ENCODE data around the gene ASCC2. TPM values are rescaled to one million over a fixed set of nuclear protein-coding genes. Genes with fewer than 3 reads are reported as not detected.

The ASCC2 gene
- total RNA-seq, 2 donors from 2014 or later: 31.3 to 37.2 TPM

GRCh38 chr22:29748248-29748893 is 89.7 kb downstream of the ASCC2 start:
- no peak for DNase-seq (ENCODE audit: low spot score)
- intact Hi-C loops (cut with DNase I): no loop called here

GRCh38 chr22:29747832-29748231 is 90.2 kb downstream of the ASCC2 start:
- intact Hi-C loops (cut with DNase I): no loop called here
- no peak for DNase-seq (ENCODE audit: low spot score)

- no peak for DNase-seq (ENCODE audit: low spot score)
- intact Hi-C loops (cut with DNase I): no loop called here
Measured at GRCh38 chr22:29744902-29745301, 93.2 kb downstream of the ASCC2 start.

DNA sequence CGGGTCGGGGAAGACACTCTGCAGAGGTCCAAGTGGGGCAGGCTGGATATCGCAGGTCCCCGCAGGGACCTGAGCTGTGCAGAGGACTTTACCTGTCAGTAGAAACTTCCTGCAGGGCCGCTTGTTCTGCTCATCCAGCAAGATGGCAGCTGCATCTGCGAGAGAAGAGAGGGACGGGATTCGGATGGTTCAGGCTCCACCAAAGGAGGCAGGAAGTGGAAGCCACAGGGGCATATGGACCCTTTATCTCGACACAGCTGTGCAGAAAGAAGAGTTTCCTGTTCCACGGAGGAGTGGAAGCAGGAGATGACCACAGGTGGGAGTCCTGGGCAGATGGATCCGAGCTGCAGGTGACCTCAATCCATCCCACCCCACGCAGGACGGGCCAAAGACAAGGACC is 95.7 kb downstream of the ASCC2 start:
- intact Hi-C loops (cut with DNase I): no loop called here
- no peak for DNase-seq (ENCODE audit: low spot score)

DNA sequence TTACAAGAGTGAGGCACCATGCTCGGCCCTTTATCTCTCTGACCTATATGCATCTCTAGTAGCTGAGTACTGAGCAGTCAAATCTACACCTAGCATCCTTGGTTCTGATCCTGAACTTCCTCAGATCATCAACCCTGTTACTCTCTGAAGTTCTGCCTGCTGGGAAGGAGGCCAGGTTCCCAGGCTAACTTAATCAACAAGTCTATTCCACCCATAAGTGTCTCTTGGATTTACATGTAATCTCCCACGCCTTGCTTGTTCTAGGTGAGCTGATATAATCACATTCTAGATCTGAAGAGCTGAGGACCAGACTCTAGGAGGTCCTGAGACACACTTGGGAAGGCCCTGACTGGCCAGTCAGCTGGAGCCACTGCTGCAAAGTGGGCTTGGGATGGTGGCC is 96.1 kb downstream of the ASCC2 start:
- no peak for DNase-seq (ENCODE audit: low spot score)
- intact Hi-C loops (cut with DNase I): no loop called here

GRCh38 chr22:29740216-29740615 is 97.9 kb downstream of the ASCC2 start:
- intact Hi-C loops (cut with DNase I): no loop called here
- DNase-seq (ENCODE audit: low spot score): no peak

GRCh38 chr22:29739346-29739875 is 98.7 kb downstream of the ASCC2 start:
- no peak for DNase-seq (ENCODE audit: low spot score)
- intact Hi-C loops (cut with DNase I): no loop called here

Other genes with a start within 250 kb of the ASCC2 start
- gene NF2, start 234.6 kb downstream of the ASCC2 start, total RNA-seq: 10 to 100 TPM; 36.8 to 37.0 TPM
- not detected for gene CABP7, start 118.3 kb downstream of the ASCC2 start, total RNA-seq
- gene ZMAT5, start 71.3 kb downstream of the ASCC2 start, total RNA-seq: 10 to 100 TPM; 14.1 to 18.0 TPM
- gene UQCR10, start 70.9 kb downstream of the ASCC2 start, total RNA-seq: 10 to 100 TPM; 48.6 to 65.6 TPM
- 10 to 100 TPM; 35.8 to 37.6 TPM for gene MTMR3, start 44.9 kb upstream of the ASCC2 start, total RNA-seq
- not detected for gene HORMAD2, start 242.2 kb upstream of the ASCC2 start, total RNA-seq

All from posterior vena cava (tissue), 2 donors.